GM19467 (cell line): Measurements from ENCODE around the gene FSD1.

Source experiments
- ATAC-seq: cut with Tn5 transposase; IDR thresholded peaks from one replicate; pipeline ENCODE4 v1.9.1; 2021; ENCODE audit warnings: mild to moderate bottlenecking, moderate library complexity; ENCODE audit not compliant: unreplicated experiment

FSD1 gene

GRCh38 chr19:4361152-4362046 lies 57.0 kb downstream of the FSD1 start:
- ATAC-seq: no peak

- ATAC-seq: no peak
Observed at GRCh38 chr19:4362101-4362828, 57.9 kb downstream of the FSD1 start.

- no peak for ATAC-seq
Observed at GRCh38 chr19:4362831-4363545, 58.6 kb downstream of the FSD1 start.

- no peak for ATAC-seq
Observed at GRCh38 chr19:4363571-4364304, 59.3 kb downstream of the FSD1 start.

GRCh38 chr19:4365341-4365740 lies 60.9 kb downstream of the FSD1 start:
- ATAC-seq: no peak

- no peak for ATAC-seq
Observed at GRCh38 chr19:4365791-4366665, 61.6 kb downstream of the FSD1 start.

GRCh38 chr19:4366666-4367335 lies 62.4 kb downstream of the FSD1 start:
- ATAC-seq: no peak

- no peak for ATAC-seq
Observed at GRCh38 chr19:4367336-4367723, 62.9 kb downstream of the FSD1 start.

- ATAC-seq: no peak
Observed at GRCh38 chr19:4367781-4368127, 63.4 kb downstream of the FSD1 start.

GRCh38 chr19:4368128-4368820 lies 63.9 kb downstream of the FSD1 start:
- ATAC-seq: no peak

- peak; percentile 50 for ATAC-seq
Observed at GRCh38 chr19:4369109-4369887, 64.9 kb downstream of the FSD1 start.

GRCh38 chr19:4369888-4370260 lies 65.5 kb downstream of the FSD1 start:
- no peak for ATAC-seq

GRCh38 chr19:4370418-4371041 lies 66.1 kb downstream of the FSD1 start:
- no peak for ATAC-seq

- ATAC-seq: no peak
Observed at GRCh38 chr19:4371247-4372164, 67.1 kb downstream of the FSD1 start.

- no peak for ATAC-seq
Observed at GRCh38 chr19:4372165-4373012, 68.0 kb downstream of the FSD1 start.

GRCh38 chr19:4373013-4373367 lies 68.6 kb downstream of the FSD1 start:
- ATAC-seq: no peak
